Erythroblast (primary cell): ENCODE results near the gene STT3A.

Source experiments
- GATA1 ChIP-seq: IDR thresholded peaks from 2 replicates; pipeline ENCODE4 v1.6.1; 2011; ENCODE audit warnings: low read depth, mild to moderate bottlenecking, control low read depth, low read length, moderate library complexity
- POLR2A ChIP-seq: IDR thresholded peaks from 2 replicates; pipeline ENCODE4 v1.6.1; 2011; ENCODE audit warnings: mild to moderate bottlenecking, low read length

- TF ChIP-seq POLR2A: no peak
- no peak for TF ChIP-seq GATA1
These were observed 41.9 kb upstream of the STT3A start for GRCh38 chr11:125550780-125551179.
